AG04449 (cell line): ENCODE results near the gene CDRT15.
"Not testable (repeated sequence)": the region's sequence is repeated elsewhere in the genome, so short reads cannot be mapped to it uniquely, and the experiment has no call there.

ENCODE experiments used
- CTCF ChIA-PET: fragments of 350-600 bp; formaldehyde crosslinking; extraction: SDS; loops from one replicate; lab custom pipeline; 2021; ENCODE audit warnings: antibody characterized with exemption; lab: Yijun Ruan, JAX
- POLR2A ChIA-PET: fragments of 400-600, 350-600 bp; formaldehyde crosslinking; extraction: SDS; loops from one replicate; lab custom pipeline; 2020; ENCODE audit warnings: antibody characterized with exemption, inconsistent platforms; lab: Yijun Ruan, JAX
- DNase-seq: peaks from one replicate; pipeline ENCODE4 v3.0.0-alpha.2; 2010; ENCODE audit warnings: low read depth, low spot score
- H3K4me3 ChIP-seq: 2 replicates; pipeline ENCODE4 v1.5.1; 2011; ENCODE audit warnings: low read depth, mild to moderate bottlenecking, control low read depth, low read length
- CTCF ChIP-seq: IDR thresholded peaks from one replicate; pipeline ENCODE4 v1.5.1; 2011; ENCODE audit warnings: mild to moderate bottlenecking, moderate library complexity, low read length, control low read depth, inconsistent platforms; ENCODE audit not compliant: insufficient read depth; ENCODE audit errors: missing control alignments

CDRT15 gene

GRCh38 chr17:14261406-14261805 is 24.7 kb upstream of the CDRT15 start:
- TF ChIP-seq CTCF, result no peak
- ChIA-PET POLR2A (no interaction called here), CTCF (no interaction called here)
- no peak for DNase-seq
- H3K4me3 ChIP-seq, result no peak overlapping the region

GRCh38 chr17:14245629-14246028 is 9.0 kb upstream of the CDRT15 start:
- no peak overlapping the region for H3K4me3 ChIP-seq
- ChIA-PET POLR2A (no interaction called here), CTCF (no interaction called here)
- no peak for TF ChIP-seq CTCF
- DNase-seq, result no peak

GRCh38 chr17:14245002-14245401 is 8.3 kb upstream of the CDRT15 start:
- no peak for DNase-seq
- no peak for TF ChIP-seq CTCF
- H3K4me3 ChIP-seq, result no peak overlapping the region
- ChIA-PET CTCF (no interaction called here), POLR2A (no interaction called here)

GRCh38 chr17:14239271-14239670 is 2.6 kb upstream of the CDRT15 start:
- CTCF ChIA-PET, POLR2A ChIA-PET, H3K4me3 ChIP-seq, DNase-seq: not testable (repeated sequence)

GRCh38 chr17:14236032-14236431 is 630 bp downstream of the CDRT15 start:
- POLR2A ChIA-PET, result not testable (repeated sequence)

GRCh38 chr17:14235047-14235446 is 1.6 kb downstream of the CDRT15 start:
- CTCF ChIA-PET, H3K4me3 ChIP-seq, DNase-seq, POLR2A ChIA-PET: not testable (repeated sequence)

More at GRCh38 chr17:14236032-14236431, 630 bp downstream of the CDRT15 start:
- CTCF ChIA-PET, DNase-seq, H3K4me3 ChIP-seq: not testable (repeated sequence)

GRCh38 chr17:14231187-14231586 is 5.5 kb downstream of the CDRT15 start:
- H3K4me3 ChIP-seq, POLR2A ChIA-PET, CTCF ChIA-PET, DNase-seq: not testable (repeated sequence)

- CTCF ChIA-PET, result no interaction called here
- no peak overlapping the region for H3K4me3 ChIP-seq
- DNase-seq, result peak; percentile 40
- TF ChIP-seq CTCF, result no peak
- POLR2A ChIA-PET, result no interaction called here
These were observed 7.8 kb downstream of the CDRT15 start for GRCh38 chr17:14228903-14229302.

GRCh38 chr17:14227052-14227451 is 9.6 kb downstream of the CDRT15 start:
- no peak overlapping the region for H3K4me3 ChIP-seq
- DNase-seq, result no peak
- CTCF ChIA-PET, result interaction anchor here (1.1 kb wide), 1 partner anchor 13 kb away, joined by 3 read pairs; no protein-coding TSS in a partner anchor
- POLR2A ChIA-PET, result no interaction called here
- no peak for TF ChIP-seq CTCF
